Bronchial epithelial cell (primary cell): ENCODE data around the gene PSTPIP1. TPM values are rescaled to one million over a fixed set of nuclear protein-coding genes. Genes with fewer than 3 reads are reported as not detected.

Source experiments
- DNase-seq: peaks from one replicate; pipeline ENCODE4 v3.0.0-alpha.2; 2010; ENCODE audit warnings: low read depth
- FAIRE-seq: peaks from 2 replicates; lab custom pipeline; 2011; peaks lifted over from hg19 to GRCh38; lab: Jason Lieb, UNC
- H3K27me3 ChIP-seq: 2 replicates; pipeline ENCODE4 v1.5.1; 2011; ENCODE audit warnings: low read length; ENCODE audit not compliant: control insufficient read depth, insufficient read depth
- H3K36me3 ChIP-seq: 2 replicates; pipeline ENCODE4 v1.5.1; 2011; ENCODE audit warnings: low read length; ENCODE audit not compliant: control insufficient read depth, insufficient read depth
- H3K4me3 ChIP-seq: 2 replicates; pipeline ENCODE4 v1.5.1; 2011; ENCODE audit warnings: mild to moderate bottlenecking, low read depth, low read length, control low read depth
- CTCF ChIP-seq: IDR thresholded peaks from 2 replicates; pipeline ENCODE4 v1.5.1; 2011; ENCODE audit warnings: mild to moderate bottlenecking, moderate library complexity, low read length, control low read depth, inconsistent platforms; ENCODE audit not compliant: insufficient read depth, severe bottlenecking
- total RNA-seq: library from RNA; depleted of rRNA; stranded (reverse); fragments of >200 nt; gene quantifications from 2 replicates; pipeline ENCODE4 v1.2.1, GENCODE V29; 2014

PSTPIP1 gene
- total RNA-seq, 1 donor from 2014 or later = not detected

DNA sequence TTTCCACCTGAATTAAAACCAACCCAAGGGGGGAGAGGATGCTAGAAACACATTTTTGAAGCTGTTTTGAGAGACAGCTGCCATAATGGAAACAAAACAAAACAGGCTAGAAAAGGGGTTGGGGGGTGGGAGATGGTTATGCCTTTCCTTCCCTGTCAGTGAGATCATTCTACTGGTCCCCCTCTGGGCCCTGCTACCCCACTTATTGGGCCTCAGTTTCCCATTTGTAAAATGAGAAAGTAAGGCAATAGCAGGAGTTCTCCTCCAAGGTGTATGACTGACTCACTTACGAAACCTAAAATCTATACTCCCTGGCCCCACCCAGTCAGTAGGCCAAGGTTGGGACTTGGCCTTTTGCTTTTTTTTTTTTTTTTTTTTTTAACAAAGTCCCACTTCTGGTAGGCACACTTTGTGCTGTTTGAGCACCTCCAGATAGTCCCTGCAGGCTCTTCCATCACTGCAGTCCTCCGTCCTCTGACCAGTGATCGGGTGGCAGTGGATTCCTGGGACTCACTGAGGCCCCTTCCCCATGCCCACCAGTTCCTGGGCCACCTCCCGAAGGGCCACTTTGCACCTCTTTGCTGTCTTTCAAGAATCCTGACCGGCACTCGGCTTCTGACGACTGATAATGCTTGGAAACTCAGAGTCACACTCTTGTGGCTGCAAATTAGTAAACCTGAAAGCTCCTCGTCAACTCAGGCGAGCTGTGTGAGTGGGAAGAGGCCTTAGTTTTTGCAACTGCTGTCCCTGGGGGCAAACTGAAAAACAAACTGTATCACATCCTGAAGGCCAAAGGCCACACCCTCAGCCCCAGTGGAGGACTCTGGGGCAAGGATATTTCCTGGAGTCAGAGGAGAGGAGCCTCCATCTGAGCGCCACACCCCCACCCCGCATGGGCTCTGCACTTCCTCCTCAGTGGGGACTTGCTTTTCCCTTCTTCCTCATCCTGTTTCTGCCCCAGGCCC lies 6.7 kb upstream of the PSTPIP1 start:
- FAIRE-seq (no peak), DNase-seq (no peak)
- Histone ChIP-seq H3K27me3 (no peaks in the 10 kb centered on the region), H3K36me3 (no peaks in the 10 kb centered on the region), H3K4me3 (no peak overlapping the region)
- no peak for TF ChIP-seq CTCF

DNA sequence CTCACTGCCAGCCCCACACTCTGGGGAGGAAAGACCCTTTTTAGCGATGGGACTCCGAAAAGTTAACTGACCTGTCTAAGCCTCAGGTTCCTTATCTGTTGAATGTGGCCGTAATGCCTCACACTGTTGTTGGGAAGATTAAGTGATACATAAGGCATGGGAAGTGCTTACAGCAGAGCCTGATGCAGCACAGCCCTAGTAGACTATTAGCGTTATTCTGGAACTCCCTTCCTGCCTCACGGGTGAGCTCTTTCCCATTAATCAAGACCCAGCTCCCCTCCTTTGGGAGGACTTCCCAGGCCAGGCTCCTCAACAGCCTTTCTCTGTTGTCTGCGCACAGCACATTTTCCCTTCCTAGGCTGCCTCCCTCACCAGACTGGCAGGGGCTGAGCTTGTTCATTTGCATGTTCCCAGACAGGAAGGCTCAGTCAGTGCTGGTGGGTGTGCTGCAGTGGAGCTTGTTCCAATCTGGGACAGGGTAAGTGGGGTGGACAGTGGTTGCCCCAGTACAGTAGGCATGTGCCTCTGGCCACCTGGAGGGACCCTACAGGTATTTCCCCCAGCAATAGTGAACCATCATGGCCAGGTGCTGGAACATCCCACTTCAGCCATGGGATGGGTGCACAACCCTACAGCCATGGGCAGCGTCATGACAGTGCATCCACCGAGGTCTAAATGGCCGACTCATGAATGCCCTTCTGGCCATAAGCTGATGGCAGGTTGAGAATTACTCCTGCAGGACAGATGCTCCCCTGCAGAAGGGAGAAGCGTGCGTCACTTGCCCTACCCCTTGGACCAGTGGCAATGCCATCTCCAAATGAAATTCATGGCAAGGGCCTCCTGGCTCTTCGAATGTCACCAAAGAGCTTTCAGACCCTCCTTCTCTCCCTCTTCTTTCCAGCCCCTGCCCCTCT lies 5.8 kb upstream of the PSTPIP1 start:
- no peak for FAIRE-seq
- H3K36me3 ChIP-seq = no peaks in the 10 kb centered on the region
- DNase-seq = no peak
- no peaks in the 10 kb centered on the region for H3K27me3 ChIP-seq
- H3K4me3 ChIP-seq = no peak overlapping the region
- no peak for TF ChIP-seq CTCF

GRCh38 chr15:76991048-76991447 lies 3.9 kb upstream of the PSTPIP1 start:
- FAIRE-seq (no peak), DNase-seq (no peak)
- Histone ChIP-seq H3K27me3 (no peaks in the 10 kb centered on the region), H3K36me3 (no peaks in the 10 kb centered on the region), H3K4me3 (no peak overlapping the region)
- TF ChIP-seq CTCF = no peak

GRCh38 chr15:76991741-76992645 lies 2.9 kb upstream of the PSTPIP1 start:
- H3K4me3 ChIP-seq = no peak overlapping the region
- H3K36me3 ChIP-seq = no peaks in the 10 kb centered on the region
- FAIRE-seq = no peak
- no peaks in the 10 kb centered on the region for H3K27me3 ChIP-seq
- no peak for DNase-seq
- TF ChIP-seq CTCF = no peak

DNA sequence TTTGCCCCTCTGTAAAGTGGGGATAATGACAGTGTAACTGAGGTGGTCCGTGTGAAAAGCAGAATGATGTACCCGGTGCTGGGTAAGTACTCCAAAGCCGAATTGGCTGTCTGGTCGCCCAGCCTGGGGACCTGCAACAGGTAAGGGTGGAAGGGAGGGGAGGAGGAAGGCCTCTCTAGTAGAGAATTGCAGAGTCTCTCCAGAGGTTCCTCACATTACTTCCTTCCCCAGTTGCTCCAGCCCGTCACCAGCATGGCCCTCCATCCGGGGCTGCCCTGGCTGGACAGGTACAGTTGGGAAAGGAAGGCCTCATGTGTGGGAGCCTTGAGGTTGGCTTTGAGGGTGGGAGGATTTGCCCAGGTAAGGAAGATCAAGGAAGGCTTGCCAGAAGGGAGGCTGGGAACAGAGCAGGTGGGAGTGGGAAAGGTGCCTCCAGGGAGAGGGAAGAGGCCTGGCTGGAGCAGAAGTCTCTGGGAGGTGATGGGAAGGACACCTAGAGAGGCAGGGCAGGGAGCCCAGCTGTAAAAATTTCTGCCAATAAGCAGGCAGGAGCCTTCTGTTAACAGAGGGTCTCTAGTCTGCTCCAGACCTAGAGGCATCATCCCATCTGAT lies 1.7 kb upstream of the PSTPIP1 start:
- TF ChIP-seq CTCF = no peak
- Histone ChIP-seq H3K36me3 (no peaks in the 10 kb centered on the region), H3K4me3 (no peak overlapping the region), H3K27me3 (no peaks in the 10 kb centered on the region)
- DNase-seq = no peak
- FAIRE-seq = no peak
